ENCODE data around the gene PPP2R3C. TPM values are rescaled to one million over a fixed set of nuclear protein-coding genes. Genes with fewer than 3 reads are reported as not detected.
A peak's percentile ranks its signal among the peaks of the same experiment; 100 is the strongest.

Gene PPP2R3C
- total and polyA plus RNA-seq, 2 of the 13 experiments (the other 11 are each of a cell fraction or from before 2014, with no cell fraction given): 63.4 to 102 TPM

- TF ChIP-seq ARID4A (CRISPR knock-in tag; IDR thresholded peaks at IDR 0.05; ENCODE audit: borderline replicate concordance) (no peak; the same call in 1 of the 2 replicates), ZFP90 (CRISPR knock-in tag; IDR thresholded peaks at IDR 0.05; ENCODE audit: borderline replicate concordance) (no peak), HNF1A (IDR thresholded peaks at IDR 0.05; ENCODE audit: low read depth) (peak; percentile 78), HNF1A (CRISPR knock-in tag; IDR thresholded peaks at IDR 0.05; ENCODE audit: borderline replicate concordance) (peak; percentile 76; the same call in 1 of the 2 replicates), ZMYM4 (CRISPR knock-in tag; IDR thresholded peaks at IDR 0.05) (peak; percentile 57; the same call in 1 of the 2 replicates), NKX3-1 (CRISPR knock-in tag; IDR thresholded peaks at IDR 0.05) (no peak), ZNF318 (CRISPR knock-in tag; IDR thresholded peaks at IDR 0.05) (no peak), GATAD1 (CRISPR knock-in tag; IDR thresholded peaks at IDR 0.05) (no peak), ZNF670 (CRISPR knock-in tag; IDR thresholded peaks at IDR 0.05; ENCODE audit: borderline replicate concordance) (no peak), ZNF33B (CRISPR knock-in tag; IDR thresholded peaks at IDR 0.05) (no peak)
Observed at GRCh38 chr14:35158951-35159653, 37.3 kb upstream of the PPP2R3C start (continued).
